Measurements from ENCODE around the gene DNAH10.

Gene DNAH10

DNA sequence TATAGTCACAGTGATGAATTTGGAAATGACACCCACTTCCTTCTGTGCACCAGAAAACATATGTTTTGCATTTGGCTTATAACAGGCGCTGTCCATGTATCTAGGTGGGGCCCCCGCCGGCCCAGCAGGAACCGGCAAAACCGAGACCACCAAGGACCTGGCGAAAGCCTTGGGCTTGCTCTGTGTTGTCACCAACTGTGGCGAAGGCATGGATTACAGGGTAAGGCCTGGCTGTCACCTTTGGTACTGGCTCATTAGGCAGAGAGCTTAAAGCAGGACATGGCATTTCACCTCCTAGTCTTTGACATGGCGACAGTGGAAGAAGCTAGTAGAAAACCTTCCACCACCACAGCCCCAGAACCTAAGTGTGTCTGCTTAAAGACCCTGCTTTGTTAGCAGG lies 85.8 kb downstream of the DNAH10 start:
- no peak for DNase-seq (ENCODE audit: extremely low read depth, low read depth)
- no peak for TF ChIP-seq CTCF (IDR thresholded peaks at IDR 0.05; ENCODE audit: low read depth, low read length)

DNA sequence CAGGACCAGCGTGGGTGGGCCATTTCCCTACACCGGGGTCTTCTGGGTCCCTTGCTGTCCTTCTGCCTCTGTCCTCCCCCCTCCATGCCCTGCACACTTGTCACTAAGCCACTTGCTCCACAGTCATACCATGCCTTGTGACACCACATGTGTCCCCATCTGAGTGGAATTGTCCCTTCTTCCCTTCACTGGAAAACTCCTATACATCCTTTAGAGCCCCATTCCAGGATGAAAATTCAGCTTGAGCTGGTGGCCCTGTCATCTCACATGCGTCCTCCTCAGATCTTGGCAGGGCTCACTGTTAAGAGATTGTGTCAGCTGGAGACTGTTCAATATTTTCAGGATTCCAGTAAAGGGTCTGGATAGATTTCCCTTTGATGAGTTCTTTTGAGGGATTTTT lies 87.4 kb downstream of the DNAH10 start:
- no peak for DNase-seq (ENCODE audit: extremely low read depth, low read depth)
- TF ChIP-seq CTCF (IDR thresholded peaks at IDR 0.05; ENCODE audit: low read depth, low read length), result no peak

- no peak for TF ChIP-seq CTCF (IDR thresholded peaks at IDR 0.05; ENCODE audit: low read depth, low read length)
- no peak for DNase-seq (ENCODE audit: extremely low read depth, low read depth)
Observed at GRCh38 chr12:123850246-123851134, 88.4 kb downstream of the DNAH10 start.

GRCh38 chr12:123853396-123854070 lies 91.4 kb downstream of the DNAH10 start:
- TF ChIP-seq CTCF (IDR thresholded peaks at IDR 0.05; ENCODE audit: low read depth, low read length), result no peak

DNA sequence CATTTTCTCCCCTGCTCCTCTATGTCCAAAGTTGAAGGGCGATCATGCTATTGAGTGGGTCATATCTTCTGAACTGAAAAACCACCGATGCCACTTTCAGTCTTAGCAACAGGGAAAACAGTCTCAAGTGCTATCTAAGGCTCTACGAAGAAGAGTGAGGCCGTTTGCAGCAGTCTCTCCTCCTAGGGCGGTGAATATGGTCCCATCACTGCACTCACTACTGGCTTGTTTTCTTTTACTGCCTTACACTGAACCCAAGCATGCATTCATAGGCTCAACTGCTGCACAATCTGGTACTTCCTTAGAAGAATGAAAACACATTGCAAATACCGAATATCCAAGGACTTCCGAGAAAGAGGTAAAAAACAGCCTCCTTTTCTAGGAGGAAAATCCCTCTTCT lies 92.1 kb downstream of the DNAH10 start:
- TF ChIP-seq CTCF (IDR thresholded peaks at IDR 0.05; ENCODE audit: low read depth, low read length), result no peak
- no peak for DNase-seq (ENCODE audit: extremely low read depth, low read depth)

More at GRCh38 chr12:123853396-123854070, 91.4 kb downstream of the DNAH10 start:
- DNase-seq (ENCODE audit: extremely low read depth, low read depth), result no peak

- DNase-seq (ENCODE audit: extremely low read depth, low read depth), result no peak
- no peak for TF ChIP-seq CTCF (IDR thresholded peaks at IDR 0.05; ENCODE audit: low read depth, low read length)
Observed at GRCh38 chr12:123854918-123855317, 92.8 kb downstream of the DNAH10 start.

GRCh38 chr12:123856681-123857080 lies 94.6 kb downstream of the DNAH10 start:
- TF ChIP-seq CTCF (IDR thresholded peaks at IDR 0.05; ENCODE audit: low read depth, low read length), result no peak
- no peak for DNase-seq (ENCODE audit: extremely low read depth, low read depth)

All from AG09319 (cell line).